CD4-positive, alpha-beta memory T cell (primary cell): Measurements from ENCODE around the gene IFI27L2. TPM values are rescaled to one million over a fixed set of nuclear protein-coding genes. Genes with fewer than 3 reads are reported as not detected.

Experiments used
- CTCF ChIA-PET: fragments of 350-600 bp; sonication (Branson Sonifier 250); formaldehyde crosslinking; loops from one replicate; lab custom pipeline; 2021; ENCODE audit warnings: inconsistent platforms; ENCODE audit not compliant: partially characterized antibody; lab: Charles Lee
- POLR2A ChIA-PET: fragments of 350-600 bp; sonication (Branson Sonifier 250); formaldehyde crosslinking; loops from one replicate; lab custom pipeline; 2021; ENCODE audit not compliant: partially characterized antibody; lab: Charles Lee
- DNase-seq, 5 donors: peaks; one replicate each; pipeline versions ENCODE4 v3.0.0 to v3.0.0-alpha.2; 2020 to 2022; ENCODE audit warnings: mixed read lengths in 1 of 5
- H3K27ac ChIP-seq: one replicate; pipeline ENCODE4 v1.7.0; 2013; ENCODE audit warnings: low read depth, low read length
- H3K27me3 ChIP-seq: 2 replicates; pipeline ENCODE4 v1.7.0; 2013; ENCODE audit warnings: mild to moderate bottlenecking, low read length, moderate library complexity; ENCODE audit not compliant: insufficient read depth
- H3K36me3 ChIP-seq: 2 replicates; pipeline ENCODE4 v1.7.0; 2013; ENCODE audit warnings: mild to moderate bottlenecking, low read length, moderate library complexity; ENCODE audit not compliant: insufficient read depth
- H3K4me1 ChIP-seq: 2 replicates; pipeline ENCODE4 v1.7.0; 2013; ENCODE audit warnings: mild to moderate bottlenecking, low read length, moderate library complexity; ENCODE audit not compliant: insufficient read depth
- H3K4me3 ChIP-seq, 2 donors: one replicate each; pipeline ENCODE4 v1.7.0; 2013; ENCODE audit warnings: low read length in 2 of 2, mild to moderate bottlenecking in 1 of 2
- H3K9me3 ChIP-seq, 2 donors: one replicate each; pipeline ENCODE4 v1.7.0; 2013; ENCODE audit warnings: low read length in 2 of 2, control low read depth in 1 of 2; ENCODE audit not compliant: control insufficient read depth in 1 of 2
- H3K27ac Mint-ChIP-seq, 7 donors: one replicate each; pipeline ENCODE4 v1.8.0; 2020 to 2021; ENCODE audit warnings: mixed read lengths in 7 of 7, mild to moderate bottlenecking in 6 of 7, inconsistent platforms in 3 of 7, moderate library complexity in 3 of 7
- H3K27me3 Mint-ChIP-seq, 2 donors: one replicate each; pipeline ENCODE4 v1.8.0; 2020 to 2021; ENCODE audit warnings: mixed read lengths in 2 of 2
- H3K36me3 Mint-ChIP-seq, 2 donors: one replicate each; pipeline ENCODE4 v1.8.0; 2020 to 2021; ENCODE audit warnings: mixed read lengths in 2 of 2, inconsistent platforms in 1 of 2, mild to moderate bottlenecking in 1 of 2
- H3K4me1 Mint-ChIP-seq, 4 donors: one replicate each; pipeline ENCODE4 v1.8.0; 2020 to 2021; ENCODE audit warnings: mixed read lengths in 4 of 4, mild to moderate bottlenecking in 1 of 4
- H3K4me3 Mint-ChIP-seq, 8 donors: one replicate each; pipeline ENCODE4 v1.8.0; 2020 to 2021; ENCODE audit warnings: mixed read lengths in 8 of 8, mild to moderate bottlenecking in 7 of 8, moderate library complexity in 6 of 8, inconsistent platforms in 3 of 8
- H3K9me3 Mint-ChIP-seq, 8 donors: one replicate each; pipeline ENCODE4 v1.8.0; 2020 to 2021; ENCODE audit warnings: mixed read lengths in 8 of 8, mild to moderate bottlenecking in 5 of 8, inconsistent platforms in 3 of 8, moderate library complexity in 1 of 8
- intact Hi-C: fragments of 100-400 bp; cut with micrococcal nuclease; formaldehyde crosslinking; loops from one replicate; pipeline ENCODE4 v1.15.1; 2023
- polyA plus RNA-seq, 2 donors: library from polyadenylated mRNA; unstranded; fragments of 300-500 nt; fragmentation: Illumina TruSeq; gene quantifications; one replicate each; pipeline ENCODE4 v1.2.3, GENCODE V29; 2021
- total RNA-seq, 2 experiments: library from RNA; stranded (reverse); gene quantifications; one replicate each; pipeline ENCODE4 v1.2.3, GENCODE V29; 2021

IFI27L2 gene
- total and polyA plus RNA-seq, 4 experiments from 2014 or later: 34.0 to 87.9 (median 49.8) TPM

- Mint-ChIP-seq H3K27ac (no peak overlapping the region), H3K36me3 (no peaks in the 10 kb centered on the region), H3K27me3 (no peaks in the 10 kb centered on the region), H3K4me3 (no peak overlapping the region), H3K4me1 (no peaks in the 10 kb centered on the region), H3K9me3 (no peaks in the 10 kb centered on the region)
- Histone ChIP-seq H3K36me3 (no peaks in the 10 kb centered on the region), H3K27ac (no peak overlapping the region), H3K9me3 (no peaks in the 10 kb centered on the region), H3K4me3 (no peak overlapping the region), H3K27me3 (no peaks in the 10 kb centered on the region), H3K4me1 (no peaks in the 10 kb centered on the region)
- ChIA-PET CTCF (no interaction called here), POLR2A (no interaction called here)
- intact Hi-C loops: no loop called here
- DNase-seq: no peak
Observed at GRCh38 chr14:94101748-94102147, 27.7 kb downstream of the IFI27L2 start.

GRCh38 chr14:94100847-94101246 lies 28.6 kb downstream of the IFI27L2 start:
- Mint-ChIP-seq H3K27me3 (no peaks in the 10 kb centered on the region), H3K4me1 (no peaks in the 10 kb centered on the region), H3K36me3 (no peaks in the 10 kb centered on the region), H3K27ac (no peak overlapping the region), H3K9me3 (no peaks in the 10 kb centered on the region), H3K4me3 (no peak overlapping the region)
- intact Hi-C loops: no loop called here
- no peaks in the 10 kb centered on the region for H3K4me1 ChIP-seq
- DNase-seq: no peak
- no peaks in the 10 kb centered on the region for H3K36me3 ChIP-seq
- H3K27me3 ChIP-seq: no peaks in the 10 kb centered on the region
- H3K27ac ChIP-seq: no peak overlapping the region
- ChIA-PET CTCF (no interaction called here), POLR2A (interaction anchor here (1.3 kb wide), 1 partner anchor 14 kb away, joined by 3 read pairs; no protein-coding TSS in a partner anchor)
- H3K4me3 ChIP-seq: no peak overlapping the region
- H3K9me3 ChIP-seq: no peaks in the 10 kb centered on the region

DNA sequence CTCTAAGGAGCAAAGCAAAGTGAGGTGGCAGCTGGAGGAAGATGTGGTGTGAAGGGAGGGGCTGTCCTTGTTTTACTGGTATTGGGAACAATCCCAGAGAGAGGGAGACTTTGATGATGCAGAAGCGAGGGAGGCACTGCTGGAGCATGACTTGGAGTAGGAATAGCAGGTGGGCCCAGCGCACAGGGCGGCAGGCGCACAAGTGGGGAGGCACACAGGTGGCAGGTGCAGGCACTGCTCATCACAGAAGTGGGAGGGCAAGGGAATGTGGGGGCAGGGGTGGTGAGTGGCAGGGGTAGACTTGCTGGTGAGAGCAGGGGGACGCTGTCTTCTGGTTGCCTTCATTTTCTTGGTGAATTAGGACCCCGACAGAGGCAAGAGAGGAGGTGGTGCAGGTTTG lies 30.4 kb downstream of the IFI27L2 start:
- no peak overlapping the region for H3K27ac ChIP-seq
- no peaks in the 10 kb centered on the region for H3K27me3 ChIP-seq
- Mint-ChIP-seq H3K36me3 (no peaks in the 10 kb centered on the region), H3K4me1 (no peaks in the 10 kb centered on the region), H3K27me3 (no peaks in the 10 kb centered on the region), H3K4me3 (no peak overlapping the region), H3K9me3 (no peaks in the 10 kb centered on the region), H3K27ac (peak overlapping the region in 2 of 7 donors; percentile 5 to 32)
- H3K4me3 ChIP-seq: no peak overlapping the region
- no peaks in the 10 kb centered on the region for H3K4me1 ChIP-seq
- POLR2A ChIA-PET: interaction anchor here (1.0 kb wide), 2 partner anchors 18 to 29 kb away, joined by 3 read pairs; partner anchors contain the start of genes DDX24 and IFI27L1
- intact Hi-C loops: no loop called here
- no peaks in the 10 kb centered on the region for H3K9me3 ChIP-seq
- DNase-seq: no peak
- no peaks in the 10 kb centered on the region for H3K36me3 ChIP-seq
- CTCF ChIA-PET: no interaction called here

DNA sequence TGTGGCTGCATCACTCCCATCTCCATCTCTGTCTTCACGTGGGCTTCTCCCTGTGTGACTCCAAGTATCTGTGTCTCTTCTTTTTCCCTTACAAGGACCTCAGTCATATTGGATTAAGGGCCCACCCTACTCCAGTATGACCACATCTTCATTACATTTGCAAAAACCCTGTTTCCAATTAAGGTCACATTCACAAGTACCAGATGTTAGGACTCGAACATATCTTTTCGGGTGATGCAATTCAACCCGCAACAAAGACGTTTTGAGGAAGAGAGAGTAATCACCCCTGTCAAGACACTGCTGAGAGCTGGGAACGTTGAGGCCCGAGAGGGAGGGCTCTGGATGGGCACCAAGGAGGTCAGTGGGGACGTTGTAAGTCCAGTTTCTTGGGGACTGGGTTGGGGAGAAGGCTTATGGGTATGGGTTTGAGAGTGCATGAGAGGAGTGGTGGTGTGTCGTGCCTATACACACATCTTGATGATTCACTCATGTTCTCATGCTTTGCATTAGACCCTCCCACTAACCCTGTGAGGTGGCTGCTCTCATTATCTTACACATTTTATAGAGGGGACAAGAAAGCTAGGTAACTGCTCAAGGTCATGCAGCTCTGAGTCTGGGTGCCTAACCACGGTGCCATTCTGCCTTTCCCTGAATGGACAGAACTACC lies 30.9 kb downstream of the IFI27L2 start:
- no peaks in the 10 kb centered on the region for H3K36me3 Mint-ChIP-seq
- ChIA-PET CTCF (no interaction called here), POLR2A (no interaction called here)
- no peak overlapping the region for H3K4me3 Mint-ChIP-seq
- no peak for DNase-seq
- Histone ChIP-seq H3K27me3 (no peaks in the 10 kb centered on the region), H3K36me3 (no peaks in the 10 kb centered on the region), H3K27ac (no peak overlapping the region), H3K4me3 (no peak overlapping the region), H3K9me3 (no peaks in the 10 kb centered on the region), H3K4me1 (no peaks in the 10 kb centered on the region)
- intact Hi-C loops: no loop called here
- peak overlapping the region in 1 of 7 donors; percentile 32 for H3K27ac Mint-ChIP-seq
- no peaks in the 10 kb centered on the region for H3K9me3 Mint-ChIP-seq
- no peaks in the 10 kb centered on the region for H3K4me1 Mint-ChIP-seq
- H3K27me3 Mint-ChIP-seq: no peaks in the 10 kb centered on the region

DNA sequence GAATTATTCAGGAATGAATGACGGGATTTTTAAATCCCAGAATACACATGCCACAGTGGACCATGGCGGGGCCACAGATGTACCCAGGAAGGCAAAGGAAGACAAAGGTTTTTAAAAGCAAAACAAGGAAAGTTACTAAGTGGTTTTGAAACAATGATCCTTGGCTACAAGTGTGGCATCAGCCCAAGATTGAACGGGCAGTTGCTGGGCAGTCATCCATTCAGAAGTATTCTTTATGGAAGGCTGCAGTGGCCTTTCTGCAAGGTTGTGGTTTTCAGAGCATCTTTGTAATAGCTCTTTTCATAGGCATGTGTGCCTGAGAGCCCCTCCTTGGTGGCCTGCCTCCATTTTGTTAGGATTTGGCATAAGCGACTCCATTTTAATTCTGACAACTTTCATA lies 32.3 kb downstream of the IFI27L2 start:
- Mint-ChIP-seq H3K4me3 (no peak overlapping the region), H3K4me1 (no peaks in the 10 kb centered on the region), H3K36me3 (no peaks in the 10 kb centered on the region), H3K27ac (no peak overlapping the region), H3K9me3 (no peaks in the 10 kb centered on the region), H3K27me3 (no peaks in the 10 kb centered on the region)
- intact Hi-C loops: no loop called here
- ChIA-PET CTCF (interaction anchor here (1.1 kb wide), 1 partner anchor 40 kb away, joined by 3 read pairs; no protein-coding TSS in a partner anchor), POLR2A (interaction anchor here (1.1 kb wide), 1 partner anchor 29 kb away, joined by 3 read pairs; no protein-coding TSS in a partner anchor)
- H3K4me1 ChIP-seq: no peaks in the 10 kb centered on the region
- no peaks in the 10 kb centered on the region for H3K9me3 ChIP-seq
- H3K27me3 ChIP-seq: no peaks in the 10 kb centered on the region
- H3K36me3 ChIP-seq: no peaks in the 10 kb centered on the region
- DNase-seq: no peak
- H3K27ac ChIP-seq: no peak overlapping the region
- no peak overlapping the region for H3K4me3 ChIP-seq

DNA sequence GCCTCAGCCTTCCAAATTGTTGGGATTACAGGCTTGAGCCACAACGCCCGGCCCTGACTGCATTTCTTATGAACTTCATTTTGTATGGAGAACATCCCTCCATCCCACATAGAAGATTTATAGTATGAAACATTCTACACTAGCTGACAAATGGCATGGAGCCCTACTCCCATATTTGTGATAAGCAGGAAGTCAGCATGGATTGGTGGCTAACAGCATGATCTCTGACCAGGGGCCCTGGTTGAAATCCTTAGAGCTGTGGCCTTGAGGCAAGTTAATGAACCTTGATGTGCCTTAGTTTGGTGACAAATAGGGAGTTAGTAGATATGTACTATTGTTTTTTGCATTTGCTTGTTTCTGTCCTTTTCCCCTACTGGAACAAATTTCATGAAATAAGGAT lies 36.0 kb downstream of the IFI27L2 start:
- no peaks in the 10 kb centered on the region for H3K36me3 ChIP-seq
- no peak for DNase-seq
- H3K27me3 ChIP-seq: no peaks in the 10 kb centered on the region
- no peaks in the 10 kb centered on the region for H3K4me1 ChIP-seq
- Mint-ChIP-seq H3K27me3 (no peaks in the 10 kb centered on the region), H3K4me1 (no peaks in the 10 kb centered on the region), H3K9me3 (no peaks in the 10 kb centered on the region), H3K27ac (no peak overlapping the region), H3K4me3 (no peak overlapping the region), H3K36me3 (no peaks in the 10 kb centered on the region)
- no peaks in the 10 kb centered on the region for H3K9me3 ChIP-seq
- H3K27ac ChIP-seq: no peak overlapping the region
- CTCF ChIA-PET: interaction anchor here (0.8 kb wide), 1 partner anchor 13 kb away, joined by 3 read pairs; the partner anchor contains the start of genes DDX24 and IFI27L1
- intact Hi-C loops: no loop called here
- POLR2A ChIA-PET: interaction anchor here (0.6 kb wide), 1 partner anchor 65 kb away, joined by 3 read pairs; no protein-coding TSS in a partner anchor
- H3K4me3 ChIP-seq: no peak overlapping the region

GRCh38 chr14:94089479-94089878 lies 39.9 kb downstream of the IFI27L2 start:
- Mint-ChIP-seq H3K4me1 (no peaks in the 10 kb centered on the region), H3K9me3 (no peaks in the 10 kb centered on the region), H3K27ac (no peak overlapping the region), H3K36me3 (no peaks in the 10 kb centered on the region), H3K27me3 (no peaks in the 10 kb centered on the region), H3K4me3 (no peak overlapping the region)
- Histone ChIP-seq H3K27ac (no peak overlapping the region), H3K36me3 (no peaks in the 10 kb centered on the region), H3K27me3 (no peaks in the 10 kb centered on the region), H3K9me3 (no peaks in the 10 kb centered on the region), H3K4me1 (no peaks in the 10 kb centered on the region), H3K4me3 (no peak overlapping the region)
- CTCF ChIA-PET: no interaction called here
- POLR2A ChIA-PET: no interaction called here
- DNase-seq: no peak
- intact Hi-C loops: no loop called here
